CD4-positive, alpha-beta T cell treated with Interferon gamma for 1 hour (primary cell): Measurements from ENCODE around the gene LGR4.
A peak's percentile ranks its signal among the peaks of the same experiment; 100 is the strongest.

Experiments used
- DNase-seq: peaks from one replicate; pipeline ENCODE4 v3.0.0-alpha.2; 2020

LGR4 gene

DNA sequence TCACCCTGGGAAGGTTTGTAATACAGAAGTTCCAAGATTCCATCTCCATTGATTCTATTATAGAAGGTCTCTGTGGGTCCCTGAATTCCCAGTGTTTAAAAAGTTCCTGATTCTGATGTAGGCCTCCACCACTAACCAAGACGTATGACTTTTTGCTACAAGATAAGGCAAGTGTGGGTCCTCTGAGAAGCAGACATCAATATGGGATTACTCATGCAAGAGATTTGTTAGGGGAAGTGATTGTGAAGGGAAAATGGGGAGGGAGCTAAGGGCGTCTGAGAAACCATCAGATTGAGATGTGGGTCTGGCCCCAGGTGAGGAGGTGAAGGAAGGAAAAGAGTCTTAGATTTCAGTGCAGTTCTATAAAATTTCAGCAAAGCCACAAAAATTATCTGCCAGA, 10.2 kb upstream of the LGR4 start:
- DNase-seq = no peak

DNA sequence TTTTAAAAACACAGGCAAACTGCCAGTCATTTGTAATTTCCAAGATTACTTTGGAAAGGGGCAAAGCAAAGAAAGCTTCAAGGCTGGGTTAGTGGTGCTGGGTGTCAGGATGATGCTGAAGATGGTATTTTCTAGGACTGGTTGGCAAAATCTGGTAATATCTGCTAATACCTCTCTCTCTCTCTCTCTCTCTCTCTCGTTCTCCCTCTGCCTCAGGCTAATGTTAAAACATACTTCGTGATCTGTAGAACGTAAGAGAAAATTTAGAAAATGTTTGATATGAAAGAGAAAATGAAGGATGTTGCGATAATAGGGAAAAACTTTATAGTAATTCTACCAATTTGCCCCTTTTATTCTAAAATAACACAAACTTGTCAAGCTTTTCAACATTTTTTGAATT, 9.4 kb upstream of the LGR4 start:
- DNase-seq = no peak

DNA sequence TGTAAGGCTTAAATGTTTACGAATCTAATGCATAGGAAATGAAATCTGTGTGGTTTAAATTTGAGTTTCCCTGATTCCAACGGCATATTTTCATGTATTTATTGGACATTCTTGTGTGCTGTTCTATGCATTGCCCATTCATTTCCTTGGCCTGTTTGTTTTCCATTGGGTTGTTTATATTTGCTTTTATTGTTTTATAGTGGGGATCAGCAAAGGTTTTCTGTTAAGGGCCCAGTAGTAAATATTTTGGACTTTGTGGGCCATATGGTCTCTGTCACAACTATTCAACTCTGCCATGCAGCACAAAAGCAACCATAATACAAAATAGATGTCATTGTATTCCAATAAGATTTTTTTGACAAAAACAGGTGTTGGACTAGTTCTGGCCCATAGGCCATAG, 5.2 kb upstream of the LGR4 start:
- no peak for DNase-seq

DNA sequence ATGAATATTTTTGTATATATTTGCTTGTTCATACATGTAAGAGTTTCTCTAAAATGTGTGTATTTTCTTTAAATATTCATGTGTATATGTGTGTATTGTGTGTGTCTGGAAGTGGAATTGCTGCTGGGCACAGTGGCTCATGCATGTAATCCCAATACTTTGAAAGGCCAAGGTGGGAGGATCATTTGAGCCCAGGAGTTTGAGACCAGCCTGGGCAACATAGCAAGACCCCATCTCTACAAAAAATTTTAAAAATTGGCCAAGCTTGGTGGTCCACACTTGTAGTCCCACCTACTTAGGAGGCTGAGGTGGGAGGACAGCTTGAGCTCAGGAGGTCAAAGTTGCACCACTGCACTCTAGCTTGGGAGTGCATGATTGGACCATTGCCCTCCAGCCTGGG, 4.7 kb upstream of the LGR4 start:
- no peak for DNase-seq

DNA sequence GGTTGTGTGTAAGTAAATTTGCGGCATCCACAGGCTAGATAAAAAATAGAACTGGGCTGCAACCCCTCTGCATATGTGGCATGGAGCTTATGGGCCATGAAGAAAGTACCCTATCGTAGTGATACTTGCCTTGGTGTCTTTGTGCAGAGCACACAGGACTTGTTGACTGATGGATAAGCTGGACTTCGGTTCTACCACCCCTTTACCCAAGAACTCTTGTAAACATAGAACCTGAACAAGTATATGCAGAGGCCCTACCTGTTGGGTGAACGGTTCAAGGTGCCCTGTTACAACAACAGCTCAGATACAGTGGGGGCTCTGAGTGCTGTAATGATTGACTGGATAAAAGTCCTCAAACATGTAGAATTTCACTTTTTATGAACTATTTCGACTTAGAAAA, 3.0 kb upstream of the LGR4 start:
- DNase-seq = no peak

DNA sequence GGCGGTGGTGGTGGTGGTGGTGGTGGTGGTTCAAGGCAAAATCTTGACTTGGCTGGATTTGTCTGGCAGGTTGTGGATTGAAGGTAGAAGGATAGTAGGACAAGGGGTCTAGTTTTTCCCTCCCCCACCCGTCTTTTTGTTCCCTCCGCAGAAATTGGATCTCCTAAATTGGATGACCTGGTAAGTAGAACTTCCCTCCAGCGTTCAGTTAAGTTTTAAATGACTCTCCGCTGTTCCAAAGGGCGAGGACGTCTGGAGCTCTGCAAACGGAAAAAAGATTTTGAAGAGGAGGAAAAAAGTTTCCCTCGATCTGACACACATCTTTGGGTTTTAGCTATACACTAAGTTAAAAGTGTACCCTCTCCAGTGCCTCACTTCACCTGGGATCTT, 422 bp upstream of the LGR4 start:
- DNase-seq = no peak

DNA sequence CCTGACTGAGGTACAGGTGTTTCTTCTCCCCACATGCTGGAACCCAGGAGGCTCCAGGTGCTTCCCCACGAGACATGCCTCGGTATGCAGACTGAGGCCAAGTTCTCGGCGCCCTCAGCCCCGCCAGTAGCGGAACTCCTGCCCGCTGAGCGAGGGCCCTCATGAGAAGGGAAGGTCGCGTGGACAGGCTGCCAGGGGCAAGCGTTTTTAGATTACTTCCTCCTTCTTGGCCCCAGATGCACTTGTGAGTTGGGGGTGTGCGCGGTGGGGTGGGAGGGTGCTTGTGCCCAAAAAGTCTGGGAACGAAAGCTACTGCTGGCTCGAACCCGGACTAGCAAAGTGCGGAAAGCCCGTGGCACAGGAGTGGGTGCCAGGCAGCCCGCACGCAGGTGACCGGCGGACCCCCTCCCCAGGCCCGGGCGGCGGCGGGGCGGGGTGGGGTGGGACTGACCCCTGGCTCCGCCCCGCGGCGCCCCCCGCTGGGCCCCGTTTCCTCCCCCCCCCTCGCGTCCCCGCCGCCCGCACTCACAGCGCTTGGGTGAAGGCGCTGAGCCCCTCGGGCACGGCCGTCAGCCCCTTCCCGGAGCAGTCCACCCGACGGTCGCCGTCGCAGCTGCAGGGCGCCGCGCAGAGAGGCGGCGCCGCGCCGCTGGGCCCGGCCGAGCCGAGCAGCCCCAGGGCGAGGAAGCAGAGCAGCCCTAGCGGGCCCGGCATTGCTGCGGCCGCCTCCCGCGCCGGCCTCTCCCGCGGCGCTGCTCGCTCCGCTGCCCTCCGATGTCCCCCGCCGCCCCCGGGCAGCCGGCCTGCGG, 797 bp downstream of the LGR4 start:
- DNase-seq = peak; percentile 23

DNA sequence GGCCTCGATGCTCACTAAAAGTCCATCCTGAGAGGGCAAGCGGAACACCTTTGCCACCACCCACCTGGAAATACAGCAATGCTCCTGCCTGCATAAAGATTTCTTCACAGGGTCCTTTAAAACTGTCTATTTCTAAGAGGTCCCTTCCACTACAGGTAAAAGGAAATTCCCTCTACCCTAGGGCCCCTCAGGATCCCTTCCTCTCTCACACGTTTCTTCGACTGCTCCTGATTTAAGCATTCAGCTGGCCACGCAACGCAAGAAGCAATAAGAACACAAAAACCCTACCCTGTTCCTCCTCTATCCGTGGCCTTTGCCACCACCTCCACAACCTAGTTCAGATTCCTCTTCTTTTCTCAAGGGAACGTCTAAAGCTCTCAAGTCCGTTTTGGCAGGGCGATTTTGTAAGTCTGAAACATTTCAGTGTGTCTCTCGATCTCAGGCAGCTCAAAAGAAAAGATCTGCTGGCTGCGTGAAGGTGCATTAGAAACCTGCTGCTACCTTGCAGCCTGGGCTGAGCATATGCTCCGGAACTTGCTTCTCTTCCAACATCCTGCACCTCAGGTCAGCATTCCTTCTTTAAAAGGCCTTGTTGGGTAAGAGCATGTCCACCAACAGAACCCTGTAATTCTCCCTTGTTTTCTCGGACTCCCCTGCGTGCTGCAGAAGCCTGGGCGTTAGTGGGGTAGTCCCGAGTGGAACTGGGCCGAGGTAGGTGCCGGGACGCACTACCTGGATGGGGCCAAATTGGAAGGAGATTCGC, 1.6 kb downstream of the LGR4 start:
- no peak for DNase-seq

DNA sequence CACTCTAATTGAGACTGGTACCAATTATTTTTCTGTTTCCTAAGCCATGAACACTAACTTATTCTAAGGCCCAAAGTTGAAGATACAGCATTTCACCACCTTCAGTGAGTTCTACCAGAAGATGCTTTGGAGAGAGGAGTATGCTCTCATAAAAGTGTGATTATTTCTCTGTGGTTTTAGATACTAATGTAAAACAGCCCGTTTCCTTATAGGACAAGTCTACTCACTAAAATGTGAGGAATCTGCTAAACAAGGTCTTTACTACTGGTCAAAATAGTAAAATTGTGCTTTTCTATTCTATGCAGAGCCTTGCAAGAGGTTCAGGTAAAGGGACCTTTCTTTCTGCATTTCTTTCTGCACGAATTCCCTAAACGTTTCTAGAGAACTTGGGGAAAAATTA, 2.4 kb downstream of the LGR4 start:
- no peak for DNase-seq

DNA sequence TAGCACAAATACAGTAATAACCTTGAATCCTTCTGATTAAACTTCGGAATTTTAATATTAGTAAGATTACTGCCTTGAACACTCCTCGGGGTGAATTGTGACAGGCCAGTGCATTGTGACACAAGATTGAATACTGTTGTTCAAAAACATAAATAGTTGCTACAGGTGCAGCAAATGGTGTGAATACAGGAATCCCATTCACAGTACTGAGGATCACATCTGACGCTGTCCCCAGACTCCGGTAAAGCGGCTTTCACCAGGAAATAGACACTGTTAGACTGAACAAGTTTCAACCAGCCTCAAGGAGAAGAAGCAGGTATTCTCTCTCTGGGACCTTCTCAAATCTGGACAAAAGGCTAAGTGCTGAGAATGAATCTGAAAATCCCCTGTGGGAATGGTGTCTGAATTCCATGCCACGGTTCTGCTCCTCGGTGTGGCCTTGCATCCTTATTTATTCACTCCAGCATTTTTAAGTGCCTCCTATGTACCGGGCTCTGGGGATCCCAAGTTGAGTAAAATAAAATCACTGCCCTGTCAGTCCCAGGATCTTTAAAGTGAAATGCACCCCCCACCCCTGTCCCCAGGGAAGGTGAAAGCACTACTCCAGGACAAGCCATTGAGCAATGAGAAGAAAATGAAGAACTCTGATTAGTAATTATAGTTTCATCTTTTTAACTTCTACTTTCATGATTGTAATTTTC, 3.4 kb downstream of the LGR4 start:
- DNase-seq = no peak

DNA sequence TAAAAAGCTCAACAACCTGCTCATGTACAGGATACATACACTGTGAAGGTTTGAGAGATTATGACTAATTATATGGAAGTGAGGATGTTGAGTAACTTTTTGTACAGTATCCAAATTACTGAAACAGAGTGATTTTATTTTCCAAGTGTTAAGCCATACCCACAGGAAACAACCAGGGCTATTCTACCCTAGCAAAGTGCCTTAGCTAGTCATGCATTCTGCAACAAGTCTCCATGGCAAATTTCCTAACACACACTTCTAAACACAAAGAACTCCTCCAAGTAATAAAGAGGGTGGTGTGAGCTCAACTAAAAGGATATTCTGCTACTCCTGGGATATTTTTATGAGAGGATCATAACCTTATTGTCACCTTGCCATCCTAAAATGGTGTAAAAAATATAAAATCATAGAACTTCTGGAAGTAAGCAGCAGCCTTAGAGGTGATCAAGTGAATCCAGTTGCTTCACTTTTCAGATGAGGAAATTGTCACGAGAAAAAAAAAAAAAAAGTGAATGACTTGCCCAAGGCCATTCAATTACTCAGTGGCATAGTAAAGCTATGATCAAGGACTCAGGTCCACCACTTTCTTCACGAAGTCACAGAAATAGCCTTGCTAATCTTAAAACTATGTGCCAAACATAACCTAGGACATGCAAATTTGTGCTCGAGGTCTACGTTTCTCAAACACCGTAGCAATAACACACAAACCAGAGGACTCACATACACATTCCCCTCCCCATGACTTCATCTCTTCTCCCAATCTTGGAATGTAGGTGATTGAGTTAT, 4.2 kb downstream of the LGR4 start:
- no peak for DNase-seq

DNA sequence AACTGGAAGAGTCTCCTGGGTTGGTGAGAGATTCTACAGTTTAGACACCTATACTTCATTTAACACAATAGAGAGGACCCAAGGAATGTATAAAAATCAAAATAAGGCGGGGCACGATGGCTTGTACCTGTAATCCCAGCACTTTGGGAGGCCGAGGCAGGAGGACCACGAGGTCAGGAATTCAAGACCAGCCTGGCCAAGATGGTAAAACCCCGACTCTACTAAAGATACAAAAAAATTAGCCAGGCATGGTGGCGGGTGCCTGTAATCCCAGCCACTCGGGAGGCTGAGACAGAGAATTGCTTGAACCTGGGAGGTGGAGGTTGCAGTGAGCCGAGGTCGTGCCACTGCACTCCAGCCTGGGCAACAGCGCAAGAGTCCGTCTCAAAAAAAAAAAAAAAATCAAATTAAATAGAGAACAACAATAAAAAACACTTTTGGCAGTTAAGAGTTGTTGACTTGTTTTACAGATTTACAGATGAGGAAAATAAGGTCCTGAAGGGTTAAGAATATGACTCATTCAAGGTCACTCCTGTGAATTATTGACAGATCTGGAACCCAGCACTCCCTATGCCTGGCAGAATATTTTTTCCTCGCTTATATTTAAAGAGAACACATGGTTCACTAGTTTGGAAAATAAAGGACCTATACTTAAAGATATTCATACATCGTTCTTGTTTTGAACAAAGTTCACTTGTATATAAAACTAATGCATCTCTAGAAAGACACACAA, 5.2 kb downstream of the LGR4 start:
- DNase-seq = no peak

DNA sequence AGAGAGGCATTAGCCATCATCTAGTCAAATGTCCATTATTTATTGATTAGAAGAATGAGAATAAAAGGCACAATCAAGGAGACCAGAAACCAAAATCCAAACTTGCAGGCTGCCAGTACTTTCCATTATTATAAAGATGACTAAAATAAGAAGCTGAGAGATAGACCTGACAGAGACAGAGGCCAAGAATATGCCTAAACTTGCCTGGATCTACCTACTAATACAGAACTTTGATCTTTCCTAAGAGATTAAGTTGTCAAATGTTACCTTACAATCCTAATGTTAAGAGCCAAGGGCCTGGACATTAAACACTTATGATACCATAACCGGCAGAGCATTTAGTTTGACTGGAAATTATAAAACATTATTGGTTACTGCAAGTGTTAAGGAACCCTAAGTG, 6.2 kb downstream of the LGR4 start:
- DNase-seq = no peak

DNA sequence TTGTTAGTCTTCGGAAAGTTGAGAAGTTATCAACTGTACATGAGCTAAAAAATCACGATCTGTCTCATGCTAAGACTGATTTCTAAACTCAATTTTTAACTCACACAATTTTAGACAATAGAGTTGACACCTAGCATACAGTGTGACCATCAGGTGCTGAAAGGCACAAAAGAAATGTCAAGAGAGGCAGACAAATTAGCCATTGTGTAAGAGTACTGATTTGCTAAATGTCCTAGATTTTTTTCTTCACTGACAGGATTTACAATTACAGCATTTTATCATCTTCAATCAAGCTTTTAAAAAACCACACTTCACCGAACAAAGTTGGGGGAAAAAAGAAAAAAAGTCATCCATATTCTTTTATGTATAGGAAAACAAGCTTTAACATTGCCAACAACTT, 7.0 kb downstream of the LGR4 start:
- DNase-seq = no peak

DNA sequence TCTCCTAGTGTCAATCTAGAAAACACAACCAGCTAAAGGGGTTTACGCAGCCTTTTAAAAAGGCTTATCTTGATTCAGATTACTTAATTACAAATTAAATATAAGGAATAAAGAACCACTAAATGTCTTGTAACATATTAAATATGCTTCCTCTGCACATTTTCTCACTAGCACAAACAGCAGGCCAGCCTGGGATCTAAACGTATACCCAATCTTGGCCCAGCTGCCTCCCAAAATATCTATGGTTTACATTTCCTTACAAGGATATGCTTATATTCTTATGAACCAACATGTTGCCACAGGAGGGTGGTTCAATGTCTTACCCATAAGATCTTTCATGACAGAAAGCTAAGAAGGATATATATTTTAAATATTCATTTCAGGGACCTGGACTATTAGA, 7.7 kb downstream of the LGR4 start:
- DNase-seq = no peak

DNA sequence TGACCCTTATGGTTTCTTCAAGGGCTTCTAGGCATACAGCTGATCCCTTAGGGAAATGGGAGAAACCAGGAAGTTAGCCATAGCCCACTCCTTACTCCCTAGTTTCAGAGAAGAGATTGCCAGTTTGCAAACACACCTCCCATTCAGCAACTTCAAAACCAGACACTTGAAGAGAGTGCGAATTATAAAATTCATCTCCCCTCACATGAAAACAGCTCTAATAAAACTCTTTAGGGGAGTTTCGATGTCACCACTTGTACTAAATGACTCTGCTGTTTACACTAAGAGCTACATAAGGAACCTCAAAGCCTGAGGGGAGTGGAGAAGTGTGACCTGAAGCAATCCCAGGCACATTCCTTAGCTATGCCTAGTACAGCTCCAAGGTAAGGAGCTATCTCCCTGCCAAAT, 8.3 kb downstream of the LGR4 start:
- DNase-seq = no peak

DNA sequence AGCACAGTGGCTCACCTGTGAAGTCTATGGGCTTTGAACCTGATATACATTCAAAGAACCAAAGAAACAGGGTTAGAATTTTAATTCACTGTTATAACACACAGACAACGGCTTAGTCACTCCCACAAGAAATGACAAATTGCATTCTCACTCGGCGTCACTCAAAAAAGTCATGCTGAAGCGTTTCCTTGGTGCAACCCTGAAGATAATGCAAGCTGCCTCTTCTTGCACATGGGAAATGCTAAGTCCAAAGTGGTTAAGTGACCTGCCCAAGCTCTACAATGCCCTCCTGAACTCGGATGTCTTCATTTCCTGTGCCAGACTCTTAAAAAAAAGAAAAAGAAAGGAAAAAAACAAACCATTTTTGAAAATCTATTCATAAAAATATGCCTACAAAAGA, 10.0 kb downstream of the LGR4 start:
- DNase-seq = no peak

DNA sequence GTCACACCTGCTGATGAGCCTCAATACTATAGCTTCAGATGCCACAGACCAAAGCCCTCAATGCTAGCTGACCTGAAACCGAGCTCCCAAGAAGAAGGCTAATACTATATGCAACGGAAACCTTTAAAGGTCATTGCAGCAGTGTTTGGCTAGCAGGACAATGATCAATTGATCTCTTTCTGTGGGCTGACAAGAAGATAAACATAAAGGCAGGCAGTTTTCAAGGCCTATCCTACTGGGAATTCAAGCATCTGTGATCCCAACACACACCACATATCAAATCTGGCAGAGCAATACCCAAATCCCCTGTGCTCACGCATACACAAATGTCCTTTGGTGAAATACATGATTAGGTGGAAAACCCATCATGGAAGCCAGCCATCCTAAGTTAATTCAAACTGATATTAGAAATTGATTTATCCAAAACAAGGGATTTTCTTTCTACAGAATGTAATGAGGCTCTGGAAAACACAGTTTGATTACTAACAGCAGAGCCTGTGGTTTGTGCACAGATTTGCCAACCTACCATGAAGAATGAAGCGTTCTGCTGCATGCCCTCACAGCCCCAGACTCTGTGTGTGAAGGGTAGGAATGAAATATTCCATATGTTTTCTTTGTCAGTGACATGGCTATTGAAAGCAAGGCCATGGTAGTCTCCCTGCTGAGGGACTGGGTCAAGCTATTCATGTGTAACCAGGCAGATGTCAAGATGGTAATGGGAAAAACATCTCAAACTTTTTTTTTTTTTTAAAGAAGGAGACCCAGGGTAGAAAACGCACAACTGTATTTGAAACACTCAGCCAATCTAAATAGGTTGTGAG, 12.2 kb downstream of the LGR4 start:
- no peak for DNase-seq

DNA sequence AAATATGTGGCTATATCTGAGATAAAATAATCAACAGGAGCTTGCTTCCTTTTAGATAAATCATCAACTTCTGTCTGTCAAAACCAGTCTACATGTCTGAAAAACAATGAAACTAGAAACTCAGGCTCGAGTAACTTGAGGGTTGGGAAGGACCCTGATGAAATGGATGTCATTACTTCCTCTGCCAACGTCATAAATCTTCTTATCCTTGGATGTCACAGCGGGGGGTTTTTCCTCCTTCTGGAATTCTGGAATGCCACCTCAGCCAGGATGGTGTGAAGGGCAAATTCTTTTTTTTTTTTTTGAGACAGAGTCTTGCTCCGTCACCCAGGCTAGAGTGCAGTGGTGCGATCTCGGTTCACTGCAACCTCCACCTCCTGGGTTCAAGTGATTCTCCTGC, 13.4 kb downstream of the LGR4 start:
- DNase-seq = no peak

DNA sequence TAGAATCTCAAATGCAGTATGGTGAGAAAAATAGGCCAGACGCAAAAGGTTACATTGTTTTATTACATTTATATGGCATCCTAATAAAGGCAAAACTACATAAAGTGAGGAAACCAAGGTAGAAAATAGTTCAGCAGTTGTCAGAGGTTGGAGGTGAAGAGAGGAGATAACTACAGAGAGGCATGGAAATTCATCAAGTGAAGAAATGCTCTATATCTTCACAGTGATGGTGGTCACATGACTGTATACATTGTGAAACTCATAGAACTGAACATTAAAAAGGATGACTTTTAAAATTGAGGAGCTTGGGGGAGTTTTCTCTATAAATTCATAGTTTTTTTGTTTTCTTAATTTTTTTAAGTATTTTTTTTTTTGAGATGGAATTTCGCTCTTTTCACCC, 14.4 kb downstream of the LGR4 start:
- no peak for DNase-seq

DNA sequence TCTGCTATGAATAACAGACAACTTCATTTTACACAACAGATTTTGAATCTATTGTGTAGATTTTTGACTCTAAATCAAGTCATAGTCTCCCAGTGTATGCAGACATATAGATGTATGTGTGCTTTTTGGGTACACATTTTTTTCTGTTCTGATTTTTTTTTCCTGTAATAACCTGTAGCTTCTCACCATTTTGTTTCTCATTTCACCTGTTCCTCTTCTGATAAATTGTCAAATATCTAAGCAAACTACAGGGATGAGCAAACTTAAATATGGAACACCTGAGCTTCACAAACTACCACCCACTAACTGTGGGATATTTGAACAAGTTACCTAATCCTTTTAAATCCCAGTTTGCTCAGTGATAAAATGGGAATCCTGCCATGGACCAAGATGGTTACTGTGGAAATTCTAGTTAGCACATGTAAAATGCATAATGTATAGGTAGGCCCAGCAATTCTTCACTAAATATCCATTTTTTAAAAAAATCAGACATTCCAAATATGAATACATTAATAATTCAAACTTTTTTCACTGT, 15.7 kb downstream of the LGR4 start:
- DNase-seq = no peak
